Nephron progenitor cell (in vitro differentiated cells): ENCODE data around the gene WRNIP1.

Source experiments
- DNase-seq: peaks from one replicate; pipeline ENCODE4 v3.0.0; 2021
- H3K27ac Mint-ChIP-seq: 2 replicates; pipeline ENCODE4 v1.8.0; 2021; ENCODE audit warnings: mild to moderate bottlenecking, moderate library complexity, mixed read lengths
- H3K27me3 Mint-ChIP-seq: 2 replicates; pipeline ENCODE4 v1.8.0; 2021; ENCODE audit warnings: mild to moderate bottlenecking, low read depth, mixed read lengths; ENCODE audit not compliant: poor library complexity
- H3K36me3 Mint-ChIP-seq: 2 replicates; pipeline ENCODE4 v1.8.0; 2021; ENCODE audit warnings: low read depth, mixed read lengths
- H3K4me1 Mint-ChIP-seq: 2 replicates; pipeline ENCODE4 v1.8.0; 2021; ENCODE audit warnings: mixed read lengths
- H3K4me3 Mint-ChIP-seq: 2 replicates; pipeline ENCODE4 v1.8.0; 2021; ENCODE audit warnings: mild to moderate bottlenecking, moderate library complexity, mixed read lengths
- H3K9me3 Mint-ChIP-seq: 2 replicates; pipeline ENCODE4 v1.8.0; 2021; ENCODE audit warnings: mild to moderate bottlenecking, moderate library complexity, mixed read lengths
- TF ChIP-seq, protein P1 (sequence below): fragments of 200-600 bp; sonication (generic); IDR thresholded peaks from 2 replicates; pipeline ENCODE4 v1.5.0; 2021; ENCODE audit warnings: antibody characterized with exemption

WRNIP1 gene

DNA sequence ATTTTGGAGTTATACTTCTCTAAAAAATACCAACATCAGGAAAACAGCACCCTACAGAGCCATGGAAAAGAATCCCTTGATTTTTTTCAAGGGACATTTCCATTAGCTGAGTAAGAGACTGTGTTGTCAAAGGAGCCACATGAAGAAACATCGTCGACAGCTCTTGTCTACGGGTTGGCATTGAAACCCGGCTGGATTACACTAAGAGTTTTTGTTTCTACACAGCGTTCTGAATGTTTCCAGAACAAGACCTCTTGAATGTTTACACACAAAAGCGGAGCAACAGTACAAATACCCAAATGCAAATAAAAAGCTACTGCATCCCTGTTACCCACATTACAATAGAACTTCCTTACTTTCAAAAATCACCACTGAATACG lies 12.1 kb upstream of the WRNIP1 start:
- no peak for DNase-seq
- H3K9me3 Mint-ChIP-seq = no peaks in the 10 kb centered on the region

DNA sequence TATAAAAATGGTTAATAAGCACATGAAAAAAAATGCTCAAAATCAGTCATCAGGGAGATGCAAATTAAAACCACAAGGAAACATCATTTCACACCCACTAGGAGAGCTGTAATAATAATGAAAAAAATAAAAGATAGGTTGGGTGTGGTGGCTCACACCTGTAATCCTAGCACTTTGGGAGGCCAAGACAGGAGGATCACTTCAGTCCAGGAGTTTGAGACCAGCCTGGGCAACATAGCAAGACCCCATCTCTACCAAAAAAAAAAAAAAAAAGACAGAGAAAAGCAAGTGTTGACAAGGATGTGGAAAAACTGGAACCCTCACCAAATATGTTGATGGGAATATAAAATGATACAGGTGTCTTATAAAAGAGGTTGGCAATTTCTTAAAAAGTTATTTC lies 11.4 kb upstream of the WRNIP1 start:
- Mint-ChIP-seq H3K36me3 (no peaks in the 10 kb centered on the region), H3K9me3 (no peaks in the 10 kb centered on the region), H3K4me3 (no peak overlapping the region), H3K27me3 (peaks cover 4% of the 10 kb centered on the region), H3K27ac (no peak overlapping the region), H3K4me1 (peaks cover 31% of the 10 kb centered on the region)
- DNase-seq = no peak
- TF ChIP-seq, protein P1, sequence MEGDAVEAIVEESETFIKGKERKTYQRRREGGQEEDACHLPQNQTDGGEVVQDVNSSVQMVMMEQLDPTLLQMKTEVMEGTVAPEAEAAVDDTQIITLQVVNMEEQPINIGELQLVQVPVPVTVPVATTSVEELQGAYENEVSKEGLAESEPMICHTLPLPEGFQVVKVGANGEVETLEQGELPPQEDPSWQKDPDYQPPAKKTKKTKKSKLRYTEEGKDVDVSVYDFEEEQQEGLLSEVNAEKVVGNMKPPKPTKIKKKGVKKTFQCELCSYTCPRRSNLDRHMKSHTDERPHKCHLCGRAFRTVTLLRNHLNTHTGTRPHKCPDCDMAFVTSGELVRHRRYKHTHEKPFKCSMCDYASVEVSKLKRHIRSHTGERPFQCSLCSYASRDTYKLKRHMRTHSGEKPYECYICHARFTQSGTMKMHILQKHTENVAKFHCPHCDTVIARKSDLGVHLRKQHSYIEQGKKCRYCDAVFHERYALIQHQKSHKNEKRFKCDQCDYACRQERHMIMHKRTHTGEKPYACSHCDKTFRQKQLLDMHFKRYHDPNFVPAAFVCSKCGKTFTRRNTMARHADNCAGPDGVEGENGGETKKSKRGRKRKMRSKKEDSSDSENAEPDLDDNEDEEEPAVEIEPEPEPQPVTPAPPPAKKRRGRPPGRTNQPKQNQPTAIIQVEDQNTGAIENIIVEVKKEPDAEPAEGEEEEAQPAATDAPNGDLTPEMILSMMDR = no peak

More for the DNA sequence above, 12.1 kb upstream of the WRNIP1 start:
- no peaks in the 10 kb centered on the region for H3K36me3 Mint-ChIP-seq
- H3K4me3 Mint-ChIP-seq = no peak overlapping the region
- TF ChIP-seq, protein P1 = no peak
- H3K4me1 Mint-ChIP-seq = peaks cover 34% of the 10 kb centered on the region
- no peak overlapping the region for H3K27ac Mint-ChIP-seq
- H3K27me3 Mint-ChIP-seq = peaks cover 4% of the 10 kb centered on the region

DNA sequence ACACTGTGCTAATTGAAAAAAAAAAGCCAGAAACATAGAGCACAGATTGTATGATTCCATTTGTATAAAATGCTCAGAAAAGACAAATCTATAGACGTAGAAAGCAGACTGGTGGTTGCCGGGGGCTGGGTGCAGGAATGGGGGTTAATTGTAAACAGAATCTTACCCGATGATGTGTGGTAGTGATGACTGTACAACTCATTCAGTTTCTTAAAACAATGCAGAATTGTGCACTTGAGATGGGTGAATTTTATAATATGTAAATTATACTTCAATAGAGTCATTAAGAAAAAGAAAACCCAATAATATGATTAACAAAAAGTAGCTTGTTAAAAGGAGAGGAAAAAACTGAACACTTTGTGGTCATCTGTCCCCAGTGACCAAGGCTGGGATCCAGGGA lies 10.8 kb upstream of the WRNIP1 start:
- Mint-ChIP-seq H3K36me3 (no peaks in the 10 kb centered on the region), H3K4me3 (no peak overlapping the region)

DNA sequence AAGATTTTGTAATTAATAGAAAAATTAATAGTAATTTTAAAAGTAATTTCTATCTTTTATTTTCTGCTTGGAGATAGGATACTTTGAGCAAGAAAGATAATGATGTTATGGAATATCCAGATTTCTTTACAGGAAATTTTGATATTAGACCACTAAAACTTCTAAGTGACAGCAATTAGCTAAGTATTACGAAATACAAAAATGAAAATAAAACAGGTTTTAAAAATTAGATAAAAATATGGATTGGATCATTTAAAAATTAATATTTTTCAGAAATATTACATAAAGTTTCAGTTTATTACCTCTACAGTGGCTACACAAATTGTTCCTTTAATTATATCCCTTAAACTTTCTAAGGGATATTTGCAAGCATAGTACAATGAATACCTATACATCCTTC lies 10.3 kb upstream of the WRNIP1 start:
- no peaks in the 10 kb centered on the region for H3K36me3 Mint-ChIP-seq
- TF ChIP-seq, protein P1 = no peak
- no peak overlapping the region for H3K4me3 Mint-ChIP-seq
- no peak overlapping the region for H3K27ac Mint-ChIP-seq
- DNase-seq = no peak
- H3K27me3 Mint-ChIP-seq = no peaks in the 10 kb centered on the region
- no peaks in the 10 kb centered on the region for H3K9me3 Mint-ChIP-seq
- peaks cover 19% of the 10 kb centered on the region for H3K4me1 Mint-ChIP-seq

More for the DNA sequence above, 10.8 kb upstream of the WRNIP1 start:
- Mint-ChIP-seq H3K27me3 (peaks cover under 1% of the 10 kb centered on the region), H3K4me1 (peaks cover 24% of the 10 kb centered on the region), H3K27ac (no peak overlapping the region), H3K9me3 (no peaks in the 10 kb centered on the region)
- no peak for DNase-seq
- TF ChIP-seq, protein P1 = no peak

DNA sequence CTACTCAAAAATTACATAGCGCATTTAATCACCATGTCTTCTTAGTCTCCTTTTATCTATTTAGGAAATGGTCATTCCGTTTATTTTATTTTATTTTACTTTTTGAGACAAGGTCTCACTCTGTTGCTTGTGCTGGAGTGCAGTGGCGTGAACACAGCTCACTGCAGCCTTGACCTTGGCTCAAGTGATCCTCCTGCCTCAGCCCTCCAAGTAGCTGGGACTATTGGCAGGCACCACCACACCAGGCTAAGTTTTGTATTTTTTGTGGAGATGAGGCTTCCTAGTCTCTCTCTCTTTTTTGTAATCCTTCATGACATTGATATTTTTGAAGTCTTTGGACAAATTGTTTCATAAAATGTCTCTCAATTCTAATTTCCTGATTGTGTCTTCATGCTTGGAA lies 9.7 kb upstream of the WRNIP1 start:
- Mint-ChIP-seq H3K27me3 (no peaks in the 10 kb centered on the region), H3K36me3 (no peaks in the 10 kb centered on the region), H3K4me3 (no peak overlapping the region), H3K27ac (no peak overlapping the region), H3K9me3 (no peaks in the 10 kb centered on the region), H3K4me1 (peaks cover 17% of the 10 kb centered on the region)
- DNase-seq = no peak
- TF ChIP-seq, protein P1 = no peak

DNA sequence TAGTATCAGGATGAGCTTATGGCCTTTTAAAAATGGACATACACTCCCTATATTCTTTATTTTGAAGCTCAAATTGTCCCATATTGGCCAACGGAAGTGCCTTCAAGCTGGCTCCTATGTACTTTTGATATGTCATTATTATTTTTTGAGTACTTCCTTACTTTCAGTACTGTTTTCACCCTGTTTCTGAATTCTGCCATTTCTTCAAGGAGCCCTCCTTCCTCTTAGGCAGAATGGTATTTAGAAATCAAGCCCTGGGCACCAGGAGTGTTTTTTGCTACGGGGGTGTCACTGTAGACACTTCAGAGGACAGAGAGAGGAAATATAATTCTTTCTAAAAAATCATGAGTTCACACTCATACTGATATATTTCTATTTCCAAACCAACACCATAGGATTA lies 9.0 kb upstream of the WRNIP1 start:
- H3K4me1 Mint-ChIP-seq = peaks cover 17% of the 10 kb centered on the region
- no peak overlapping the region for H3K27ac Mint-ChIP-seq
- H3K36me3 Mint-ChIP-seq = no peaks in the 10 kb centered on the region
- H3K9me3 Mint-ChIP-seq = no peaks in the 10 kb centered on the region
- TF ChIP-seq, protein P1 = no peak
- H3K27me3 Mint-ChIP-seq = no peaks in the 10 kb centered on the region
- DNase-seq = no peak
- no peak overlapping the region for H3K4me3 Mint-ChIP-seq
